ENCODE data around the gene ACYP2. TPM values are rescaled to one million over a fixed set of nuclear protein-coding genes. Genes with fewer than 3 reads are reported as not detected.

ACYP2 gene
- total RNA-seq, 4 donors from 2014 or later: 15.6 to 25.1 (median 21.5) TPM

- TF ChIP-seq CTCF (IDR thresholded peaks at IDR 0.05): no peak
- no peak for TF ChIP-seq POLR2A (IDR thresholded peaks at IDR 0.05)
- TF ChIP-seq EP300 (IDR thresholded peaks at IDR 0.05): no peak
Observed at GRCh38 chr2:54099370-54099769, 16.0 kb upstream of the ACYP2 start.

GRCh38 chr2:54099829-54100585 is 15.4 kb upstream of the ACYP2 start:
- TF ChIP-seq EP300 (IDR thresholded peaks at IDR 0.05): no peak
- TF ChIP-seq POLR2A (IDR thresholded peaks at IDR 0.05): no peak
- no peak for TF ChIP-seq CTCF (IDR thresholded peaks at IDR 0.05)
- no peak for DNase-seq (ENCODE audit: low spot score in 2 of 2)

More at GRCh38 chr2:54099370-54099769, 16.0 kb upstream of the ACYP2 start:
- DNase-seq (ENCODE audit: low spot score in 2 of 2): no peak
- Histone ChIP-seq H3K27me3 (no peaks in the 10 kb centered on the region), H3K36me3 (no peaks in the 10 kb centered on the region), H3K4me3 (no peak overlapping the region), H3K27ac (no peak overlapping the region), H3K9me3 (no peaks in the 10 kb centered on the region), H3K4me1 (peaks cover 0 to 9% (median 4%) of the 10 kb centered on the region in 4 donors)
- WGBS, 2 donors: 85 to 92% methylated on average over 4 of the region's 4 CpGs

GRCh38 chr2:54100772-54101171 is 14.6 kb upstream of the ACYP2 start:
- H3K4me3 ChIP-seq: no peak overlapping the region
- H3K4me1 ChIP-seq: peaks cover 0 to 9% (median 4%) of the 10 kb centered on the region in 4 donors
- H3K27ac ChIP-seq: no peak overlapping the region
- 81 to 91% methylated on average over 2 of the region's 2 CpGs for WGBS, 2 donors
- DNase-seq (ENCODE audit: low spot score in 2 of 2): no peak
- no peak for TF ChIP-seq POLR2A (IDR thresholded peaks at IDR 0.05)
- no peak for TF ChIP-seq CTCF (IDR thresholded peaks at IDR 0.05)
- no peak for TF ChIP-seq EP300 (IDR thresholded peaks at IDR 0.05)
- no peaks in the 10 kb centered on the region for H3K27me3 ChIP-seq
- no peaks in the 10 kb centered on the region for H3K9me3 ChIP-seq
- H3K36me3 ChIP-seq: no peaks in the 10 kb centered on the region

More at GRCh38 chr2:54099829-54100585, 15.4 kb upstream of the ACYP2 start:
- no peaks in the 10 kb centered on the region for H3K27me3 ChIP-seq
- no peak overlapping the region for H3K27ac ChIP-seq
- peaks cover 0 to 9% (median 4%) of the 10 kb centered on the region in 4 donors for H3K4me1 ChIP-seq
- no peaks in the 10 kb centered on the region for H3K36me3 ChIP-seq
- H3K4me3 ChIP-seq: no peak overlapping the region
- WGBS, 2 donors: 89 to 95% methylated on average over 6 of the region's 6 CpGs
- no peaks in the 10 kb centered on the region for H3K9me3 ChIP-seq

- no peak overlapping the region for H3K4me3 ChIP-seq
- H3K36me3 ChIP-seq: no peaks in the 10 kb centered on the region
- no peaks in the 10 kb centered on the region for H3K27me3 ChIP-seq
- no peaks in the 10 kb centered on the region for H3K9me3 ChIP-seq
- TF ChIP-seq POLR2A (IDR thresholded peaks at IDR 0.05): no peak
- no peak for TF ChIP-seq CTCF (IDR thresholded peaks at IDR 0.05)
- TF ChIP-seq EP300 (IDR thresholded peaks at IDR 0.05): no peak
- DNase-seq (ENCODE audit: low spot score in 2 of 2): no peak
- 22 to 28% methylated on average over 3 of the region's 3 CpGs for WGBS, 2 donors
- H3K27ac ChIP-seq: no peak overlapping the region
- H3K4me1 ChIP-seq: peaks cover 0 to 13% (median 4%) of the 10 kb centered on the region in 4 donors
Observed at GRCh38 chr2:54103454-54104314, 11.7 kb upstream of the ACYP2 start.
